ENCODE data around the gene SLC6A2. TPM values are rescaled to one million over a fixed set of nuclear protein-coding genes. Genes with fewer than 3 reads are reported as not detected.

The SLC6A2 gene
- total RNA-seq, 1 donor from 2014 or later: under 0.01 TPM

Other genes starting within 250 kb of the SLC6A2 start
- 10.5 and 16.3 TPM in 2 replicates for gene MMP2, start 176.8 kb upstream of the SLC6A2 start, total RNA-seq
- 4.0 and 5.9 TPM in 2 replicates for gene LPCAT2, start 146.9 kb upstream of the SLC6A2 start, total RNA-seq
- gene CAPNS2, start 89.3 kb upstream of the SLC6A2 start, total RNA-seq: 0.13 TPM in 2 replicates
- under 0.01 TPM in 1 of 2 replicates, not detected in the other for gene CES1, start 177.1 kb downstream of the SLC6A2 start, total RNA-seq
- not detected in 2 replicates for gene CES5A, start 219.4 kb downstream of the SLC6A2 start, total RNA-seq